HG03558 (cell line): ENCODE measurements around the gene ZFHX3.

ENCODE experiments used
- ATAC-seq: cut with Tn5 transposase; IDR thresholded peaks from one replicate; pipeline ENCODE4 v1.9.1; 2021; ENCODE audit warnings: moderate number of reproducible peaks; ENCODE audit not compliant: unreplicated experiment; ENCODE audit errors: extremely low read depth

The ZFHX3 gene

GRCh38 chr16:72789465-72789864, 258.5 kb downstream of the ZFHX3 start:
- no peak for ATAC-seq

DNA sequence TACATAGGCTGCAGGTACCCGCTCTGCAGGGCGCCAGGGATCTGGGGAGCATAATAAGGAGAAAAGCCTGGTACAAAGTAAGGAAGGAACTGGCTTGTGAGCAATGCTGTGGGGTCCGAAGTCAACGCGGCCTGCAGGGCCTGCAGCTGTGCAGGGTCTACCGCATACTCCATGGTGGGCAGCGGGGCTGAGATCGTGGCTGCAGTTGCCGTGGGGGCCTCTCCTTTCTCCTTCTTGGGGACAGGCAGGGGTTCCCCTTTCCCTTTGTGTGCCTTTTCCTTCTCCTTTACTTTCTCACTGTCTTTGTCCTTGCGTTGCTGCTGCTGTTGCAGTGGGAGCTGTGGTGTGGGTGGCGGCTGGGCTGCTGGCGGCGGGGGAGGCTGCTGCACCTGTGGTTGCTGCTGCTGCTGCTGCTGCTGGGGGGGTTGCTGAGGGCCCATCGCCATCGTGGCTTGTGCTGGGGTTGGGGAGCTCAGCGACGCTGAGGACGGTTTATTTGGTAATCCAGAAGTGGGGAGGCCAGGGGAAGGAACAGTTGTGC, 259.6 kb downstream of the ZFHX3 start:
- ATAC-seq: no peak

GRCh38 chr16:72787514-72788268, 260.2 kb downstream of the ZFHX3 start:
- peak; percentile 79 for ATAC-seq

DNA sequence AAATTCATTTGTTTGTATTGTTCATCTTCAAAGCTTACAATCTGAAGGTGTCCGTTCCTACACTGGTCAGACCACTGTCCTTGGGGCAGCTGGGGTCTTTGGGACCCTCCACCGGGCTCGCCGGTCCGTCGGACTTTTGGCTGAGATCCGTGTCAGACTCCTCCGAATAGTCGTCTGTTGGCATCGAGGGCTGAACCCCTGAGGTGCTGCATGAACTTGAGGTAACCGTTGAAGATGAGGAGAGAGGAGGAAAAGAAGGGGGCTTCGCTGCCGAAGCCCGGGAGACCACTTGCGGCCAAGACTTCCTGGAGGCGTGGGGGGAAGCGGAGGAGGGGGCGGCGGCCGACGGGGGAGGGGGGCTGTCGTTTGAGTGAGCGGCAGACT, 260.8 kb downstream of the ZFHX3 start:
- no peak for ATAC-seq

DNA sequence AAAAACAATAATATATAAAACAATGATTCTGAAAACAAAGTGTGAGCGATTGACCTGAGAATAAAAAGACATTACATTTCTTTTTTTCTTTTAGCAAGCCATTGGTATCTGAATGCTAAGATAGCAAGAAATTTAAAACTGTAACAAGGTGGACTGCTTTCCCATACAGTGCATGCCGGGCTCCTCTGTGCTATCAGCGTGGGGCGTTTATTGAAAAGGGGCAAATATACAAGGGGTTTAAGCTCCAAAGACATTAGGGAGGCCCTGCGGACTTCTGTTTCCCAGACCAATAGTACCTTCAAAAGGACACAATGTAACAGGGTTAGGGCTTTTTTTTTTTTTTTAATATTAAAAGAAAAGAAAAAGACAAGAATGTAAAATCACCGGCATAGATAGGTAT, 261.3 kb downstream of the ZFHX3 start:
- ATAC-seq: no peak

DNA sequence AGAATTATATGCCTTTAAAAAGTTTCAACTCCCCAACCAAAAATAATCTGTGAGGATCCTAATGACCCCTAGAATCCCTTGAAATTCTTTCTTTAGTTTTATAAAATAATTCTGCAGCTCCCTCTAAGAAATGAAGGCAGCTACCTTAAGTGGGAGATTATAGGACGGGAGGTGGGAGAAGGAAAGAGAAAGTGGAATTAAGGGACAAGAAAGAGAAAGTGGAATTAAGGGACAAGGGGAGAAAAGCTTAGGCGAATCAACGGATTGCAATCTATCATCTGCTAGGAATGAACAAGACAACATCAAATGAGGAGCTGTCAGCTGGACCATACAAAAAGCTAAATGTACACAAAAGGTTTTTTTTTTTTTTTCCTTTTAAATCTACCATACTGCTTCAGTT, 262.0 kb downstream of the ZFHX3 start:
- ATAC-seq: no peak

GRCh38 chr16:72785171-72785570, 262.8 kb downstream of the ZFHX3 start:
- no peak for ATAC-seq

DNA sequence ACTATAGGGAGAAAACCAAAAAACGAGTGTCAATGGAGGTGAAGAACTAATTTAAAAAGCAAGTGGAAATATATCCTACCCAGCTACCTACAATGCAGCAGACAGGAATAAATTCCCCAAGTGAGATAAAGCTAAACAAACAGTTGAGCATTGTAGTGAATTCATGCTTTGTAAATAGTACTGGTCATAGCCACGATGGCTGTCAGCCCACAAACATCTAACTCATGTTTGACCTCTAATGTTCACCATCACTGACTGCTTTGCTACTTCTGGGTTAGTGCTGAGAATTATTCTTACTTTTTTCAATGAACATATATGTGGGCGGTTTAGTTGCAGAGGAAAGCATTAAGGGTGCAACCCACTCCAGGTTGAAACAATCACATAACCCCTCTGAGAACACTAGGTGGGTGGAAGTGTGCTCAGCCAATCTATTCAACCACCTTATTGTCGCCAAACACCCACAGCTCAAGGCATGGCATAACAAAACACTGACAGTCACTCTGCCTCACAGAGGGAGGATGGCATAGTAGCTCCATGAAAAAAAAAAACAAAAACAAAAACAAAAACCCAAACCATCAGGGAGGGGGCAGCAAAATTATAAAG, 264.1 kb downstream of the ZFHX3 start:
- no peak for ATAC-seq

- no peak for ATAC-seq
These were observed 278.1 kb downstream of the ZFHX3 start for GRCh38 chr16:72769876-72770275.

DNA sequence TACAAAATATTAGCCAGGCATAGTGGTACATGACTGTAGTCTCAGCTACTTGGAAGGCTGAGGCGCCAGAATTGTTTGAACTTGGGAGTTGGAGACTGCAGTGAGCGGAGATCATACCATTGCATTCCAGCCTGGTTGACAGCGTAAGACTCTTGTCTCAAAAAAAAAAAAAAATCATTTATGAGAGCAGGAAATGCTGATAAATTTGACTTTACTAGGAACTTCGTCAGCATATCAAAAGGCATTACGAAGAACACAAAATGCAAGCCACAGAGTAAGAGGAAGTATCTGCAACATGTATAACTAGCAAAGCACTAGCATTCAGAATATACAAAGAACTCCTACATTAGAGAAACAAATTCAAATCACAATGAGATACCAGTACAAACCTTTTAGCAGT, 279.3 kb downstream of the ZFHX3 start:
- ATAC-seq: no peak

DNA sequence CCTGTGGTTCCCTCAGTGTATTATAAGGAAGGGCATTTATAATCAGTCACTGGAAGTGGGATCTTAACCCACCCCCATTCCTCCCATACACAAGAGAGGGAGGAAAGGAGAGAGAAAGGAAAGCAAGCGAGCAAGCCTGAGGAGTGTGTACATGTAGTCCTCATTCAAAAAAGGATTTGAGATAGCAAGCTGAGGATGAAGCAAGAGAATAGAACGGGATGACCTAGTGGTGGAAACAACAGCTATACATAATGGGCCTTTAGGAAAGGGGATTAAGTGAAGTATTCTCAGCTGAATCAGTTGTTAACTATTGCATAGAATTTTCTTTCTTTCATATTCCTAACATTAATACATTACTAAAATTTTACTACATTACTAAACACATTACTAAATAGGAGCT, 281.4 kb downstream of the ZFHX3 start:
- ATAC-seq: no peak

DNA sequence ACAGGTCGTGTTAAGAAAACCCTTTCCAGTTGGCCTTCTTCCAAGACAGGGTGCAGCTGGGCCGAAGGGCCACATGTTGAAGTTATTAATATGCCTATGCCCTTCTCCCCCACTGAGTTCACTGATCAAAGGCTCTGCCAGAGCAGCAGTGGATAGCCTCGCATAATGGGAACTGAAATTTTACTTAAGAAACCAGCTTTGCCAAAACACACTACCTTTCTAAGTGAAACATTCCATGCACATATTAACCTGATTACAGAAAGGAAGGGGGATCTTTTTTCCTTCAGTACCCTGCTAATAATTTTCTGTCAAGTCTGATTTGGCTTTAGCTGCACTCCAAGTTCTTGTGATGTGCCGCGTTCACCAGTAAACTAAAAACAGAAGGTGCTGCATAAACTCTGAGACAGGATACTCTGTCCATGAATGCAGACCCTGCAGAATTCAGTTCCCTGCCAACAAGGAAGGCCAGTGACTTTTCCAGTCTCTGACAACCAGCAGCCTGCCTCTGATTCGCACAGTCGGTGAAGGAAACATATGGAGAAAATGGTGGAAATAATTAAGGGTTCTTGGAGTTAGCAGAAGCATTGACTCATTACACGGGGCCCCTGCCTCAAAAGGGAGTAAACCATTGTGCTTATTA, 283.8 kb downstream of the ZFHX3 start:
- ATAC-seq: no peak

DNA sequence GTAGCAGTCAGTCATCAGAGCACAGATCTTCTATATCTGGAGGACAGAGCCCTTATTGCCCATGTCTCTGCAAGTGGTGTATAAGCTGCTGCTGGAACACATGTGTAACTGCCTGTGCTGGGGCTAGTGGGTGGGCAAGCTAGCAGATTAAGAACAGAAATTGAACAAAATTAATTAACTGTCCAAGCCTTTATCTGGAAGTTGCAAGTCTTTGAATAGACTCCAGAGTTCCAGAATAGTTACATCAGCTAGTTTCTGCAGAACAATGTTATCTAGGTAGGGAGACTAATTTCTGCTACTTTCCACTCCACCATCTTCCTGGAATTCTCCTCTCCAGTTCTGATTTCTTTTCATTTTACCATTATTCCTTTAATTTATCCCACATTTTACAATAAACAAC, 287.3 kb downstream of the ZFHX3 start:
- ATAC-seq: no peak

DNA sequence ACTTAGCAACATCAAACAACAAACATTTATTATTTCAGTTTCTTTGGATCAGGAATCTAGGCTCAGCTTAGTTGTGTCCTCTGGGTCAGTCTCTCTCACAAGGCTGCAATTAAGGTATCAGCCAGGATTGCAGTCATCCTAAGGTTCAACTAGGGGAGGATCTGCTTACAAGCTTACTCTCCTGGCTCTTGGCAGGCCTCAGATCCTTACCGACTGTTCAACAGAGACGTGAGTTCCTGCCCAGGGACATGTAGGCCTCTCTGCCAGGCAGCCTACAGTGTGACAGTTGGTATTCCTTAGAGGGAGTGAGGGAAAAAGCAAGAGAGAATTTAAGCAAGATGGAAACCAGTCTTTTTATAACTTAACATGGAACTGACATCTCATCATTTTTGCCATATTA, 294.0 kb downstream of the ZFHX3 start:
- no peak for ATAC-seq

DNA sequence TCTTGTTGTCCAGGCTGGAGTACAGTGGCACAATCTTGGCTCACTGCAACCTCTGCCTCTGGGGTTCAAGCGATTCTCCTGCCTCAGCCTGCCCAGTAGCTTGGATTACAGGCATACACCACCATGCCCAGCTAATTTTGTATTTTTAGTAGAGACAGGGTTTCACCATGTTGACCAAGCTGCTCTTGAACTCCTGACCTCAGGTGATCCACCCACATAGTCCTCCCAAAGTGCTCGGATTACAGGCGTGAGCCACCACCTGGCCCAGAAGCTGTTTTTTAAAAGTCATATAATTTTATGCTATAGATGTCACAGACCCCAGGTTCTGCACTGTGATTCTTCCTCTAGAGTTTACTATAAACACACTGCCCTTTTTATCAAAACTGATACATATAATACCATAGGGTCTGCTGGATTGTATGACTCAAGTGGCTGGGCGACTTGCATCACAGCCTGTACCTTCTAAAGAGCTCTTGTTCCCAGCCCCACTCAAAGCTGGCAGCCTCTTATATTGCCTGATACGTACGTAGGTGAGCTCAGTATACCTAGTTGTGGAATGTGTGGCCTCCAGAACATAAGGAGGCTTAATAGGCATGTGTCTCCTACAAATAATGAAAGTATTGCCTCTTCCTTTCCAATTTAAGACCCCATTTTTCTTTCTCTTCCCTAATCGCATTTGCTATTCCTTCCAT, 295.8 kb downstream of the ZFHX3 start:
- ATAC-seq: no peak

DNA sequence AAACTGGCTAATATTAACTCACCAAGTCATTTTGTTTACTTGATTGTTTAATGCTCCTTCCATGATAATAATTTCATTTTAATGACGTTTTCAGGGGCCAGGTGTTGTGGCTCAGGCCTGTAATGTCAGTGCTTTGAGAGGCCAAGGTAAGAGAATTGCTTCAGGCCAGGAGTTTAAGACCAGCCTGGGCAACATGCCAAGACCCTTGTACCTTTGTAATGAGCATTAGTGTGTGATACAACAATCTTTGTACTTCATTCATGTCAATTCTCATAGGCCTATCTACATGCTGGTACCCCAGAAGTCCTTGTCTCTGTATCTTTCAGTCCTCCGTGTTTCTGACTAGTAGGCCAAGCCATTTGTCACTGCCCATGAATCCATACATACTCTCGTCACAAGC, 296.9 kb downstream of the ZFHX3 start:
- ATAC-seq: no peak

DNA sequence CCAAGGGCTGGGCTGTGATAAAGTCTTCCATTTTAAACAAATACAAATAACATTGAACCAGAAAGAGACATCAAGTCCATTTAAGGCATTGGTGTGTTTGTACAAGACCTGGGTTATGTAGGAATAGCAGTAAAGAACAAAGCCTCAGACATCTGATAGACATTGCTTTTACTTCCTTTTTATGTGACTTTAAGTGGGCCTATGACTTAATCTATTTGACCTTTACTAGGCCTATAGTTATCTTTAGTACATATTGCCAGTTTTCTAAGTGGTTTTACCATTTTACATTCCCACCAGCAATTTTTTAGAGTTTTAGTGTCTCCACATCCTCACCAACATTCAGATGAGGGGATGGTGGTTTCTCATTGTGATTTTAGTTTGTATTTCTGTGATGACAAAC, 298.8 kb downstream of the ZFHX3 start:
- ATAC-seq: no peak

DNA sequence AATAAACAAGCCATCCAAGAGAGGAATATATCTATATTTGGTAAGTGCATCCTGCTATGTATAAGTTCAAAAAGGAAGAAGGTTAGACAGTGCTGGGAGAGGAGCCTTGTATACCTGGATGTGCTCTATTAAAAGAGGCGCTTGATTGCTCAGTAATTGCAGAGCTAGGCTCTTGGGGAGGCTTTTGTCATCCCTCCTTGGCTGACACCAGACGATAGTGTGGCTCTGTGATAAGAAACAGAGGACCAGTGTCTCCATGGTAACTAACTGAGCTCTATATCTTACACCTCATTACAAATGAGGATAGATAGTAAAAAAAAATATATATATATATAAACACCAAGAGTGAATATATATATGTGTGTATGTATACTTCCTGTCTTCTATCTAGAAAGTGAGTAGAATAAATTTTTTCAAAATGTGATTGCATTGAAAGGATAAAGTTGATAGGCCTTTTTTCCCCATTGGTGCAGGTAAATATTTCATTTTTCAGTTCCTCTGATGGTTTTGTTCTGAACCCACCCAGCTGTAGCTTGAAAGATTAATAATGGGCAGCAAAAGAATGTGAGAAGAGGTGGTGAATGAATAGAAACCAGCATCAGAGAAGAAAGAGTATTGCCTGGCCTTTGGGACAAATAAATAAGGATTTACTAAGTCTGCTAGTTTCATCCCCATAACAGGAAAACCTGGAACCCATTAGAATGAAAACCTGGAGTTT, 303.7 kb downstream of the ZFHX3 start:
- no peak for ATAC-seq

GRCh38 chr16:72743011-72743761, 304.7 kb downstream of the ZFHX3 start:
- peak; percentile 57 for ATAC-seq

GRCh38 chr16:72740347-72740746, 307.6 kb downstream of the ZFHX3 start:
- no peak for ATAC-seq
